ENCODE results near the gene EPHB1.

EPHB1 gene

DNA sequence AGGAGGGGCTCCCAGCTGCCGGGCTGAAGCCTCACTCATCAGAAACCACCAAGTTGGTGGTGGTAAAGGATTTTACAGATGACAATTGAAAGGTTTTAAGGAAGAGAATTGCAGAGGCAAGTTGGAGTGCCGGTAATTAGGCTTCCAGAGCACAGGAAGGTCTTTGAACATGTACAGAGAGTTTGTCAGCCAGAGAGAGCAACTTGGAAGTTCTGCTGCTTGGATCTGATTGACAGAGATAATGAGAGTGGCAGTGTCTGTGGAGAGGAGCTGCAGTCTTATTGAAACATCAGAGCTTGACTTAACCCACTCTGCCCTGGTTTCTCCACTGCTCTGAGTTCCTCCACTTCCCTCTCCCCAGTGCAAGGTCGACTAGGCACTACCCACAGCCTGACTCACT, 448.6 kb downstream of the EPHB1 start:
- Histone ChIP-seq H3K4me2 (peak overlapping the region; percentile 52), H3K9me3 (no peaks in the 10 kb centered on the region), H3K4me3 (no peak overlapping the region), H3K36me3 (no peaks in the 10 kb centered on the region), H3K27me3 (no peaks in the 10 kb centered on the region), H3K9ac (no peak overlapping the region), H3K27ac (no peak overlapping the region), H4K20me1 (no peaks in the 10 kb centered on the region), H3K4me1 (peaks cover 14% of the 10 kb centered on the region)
- no peak for TF ChIP-seq Cebpa-rat (IDR thresholded peaks at IDR 0.05)

DNA sequence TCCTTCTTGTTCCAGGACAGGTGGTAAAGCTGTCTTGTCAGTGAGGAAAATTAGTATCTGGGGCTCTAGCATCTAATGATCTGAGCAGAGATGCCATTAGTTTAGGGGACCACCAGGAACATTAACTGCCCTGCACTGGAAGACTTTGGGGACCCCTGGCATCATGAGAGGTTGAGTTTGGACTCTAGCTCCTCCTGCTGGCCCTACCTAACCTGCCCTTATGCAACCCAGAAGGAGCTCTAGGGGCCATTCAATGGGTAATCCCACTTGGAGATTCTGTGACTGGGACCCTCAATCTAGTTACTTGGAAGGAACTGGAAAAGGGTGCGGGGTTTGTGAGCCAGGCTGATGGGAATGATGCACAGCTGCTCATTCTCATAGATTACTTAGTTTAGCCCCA, 451.0 kb downstream of the EPHB1 start:
- no peaks in the 10 kb centered on the region for H4K20me1 ChIP-seq
- no peaks in the 10 kb centered on the region for H3K9me3 ChIP-seq
- no peak overlapping the region for H3K4me2 ChIP-seq
- TF ChIP-seq Cebpa-rat (IDR thresholded peaks at IDR 0.05), result no peak
- H3K36me3 ChIP-seq, result no peaks in the 10 kb centered on the region
- H3K27ac ChIP-seq, result no peak overlapping the region
- no peak overlapping the region for H3K9ac ChIP-seq
- H3K27me3 ChIP-seq, result no peaks in the 10 kb centered on the region
- no peak overlapping the region for H3K4me3 ChIP-seq
- peaks cover 28% of the 10 kb centered on the region for H3K4me1 ChIP-seq

DNA sequence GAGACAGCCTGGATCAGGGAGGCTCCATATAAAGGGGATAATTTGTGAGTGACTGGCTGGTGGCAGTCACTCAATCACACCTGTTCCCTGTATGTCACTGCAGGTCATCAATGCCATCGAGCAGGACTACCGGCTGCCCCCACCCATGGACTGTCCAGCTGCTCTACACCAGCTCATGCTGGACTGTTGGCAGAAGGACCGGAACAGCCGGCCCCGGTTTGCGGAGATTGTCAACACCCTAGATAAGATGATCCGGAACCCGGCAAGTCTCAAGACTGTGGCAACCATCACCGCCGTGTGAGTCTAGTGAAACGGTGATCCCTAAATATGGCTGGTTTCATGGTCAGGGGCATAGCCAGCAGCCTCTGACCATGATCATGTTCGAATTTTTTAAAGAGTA, 453.2 kb downstream of the EPHB1 start:
- Histone ChIP-seq H3K9ac (no peak overlapping the region), H3K4me1 (peaks cover 31% of the 10 kb centered on the region), H3K27me3 (no peaks in the 10 kb centered on the region), H3K36me3 (no peaks in the 10 kb centered on the region), H3K4me3 (no peak overlapping the region), H4K20me1 (no peaks in the 10 kb centered on the region), H3K27ac (no peak overlapping the region), H3K4me2 (no peak overlapping the region), H3K9me3 (no peaks in the 10 kb centered on the region)
- TF ChIP-seq Cebpa-rat (IDR thresholded peaks at IDR 0.05), result no peak

DNA sequence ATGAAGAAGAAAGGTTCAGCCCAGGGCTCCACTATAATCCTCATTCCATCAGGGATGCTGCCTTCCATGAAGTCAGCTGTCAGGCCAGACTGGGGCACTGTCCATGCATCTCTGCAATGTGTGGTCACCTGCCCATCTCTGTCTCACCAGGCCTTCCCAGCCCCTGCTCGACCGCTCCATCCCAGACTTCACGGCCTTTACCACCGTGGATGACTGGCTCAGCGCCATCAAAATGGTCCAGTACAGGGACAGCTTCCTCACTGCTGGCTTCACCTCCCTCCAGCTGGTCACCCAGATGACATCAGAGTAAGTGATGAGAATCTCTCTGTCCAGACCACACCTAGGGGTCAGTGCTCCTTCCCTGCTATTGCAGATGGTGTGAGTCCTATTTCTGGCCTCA, 454.1 kb downstream of the EPHB1 start:
- Histone ChIP-seq H3K9me3 (no peaks in the 10 kb centered on the region), H3K27ac (no peak overlapping the region)
- TF ChIP-seq Cebpa-rat (IDR thresholded peaks at IDR 0.05), result no peak

DNA sequence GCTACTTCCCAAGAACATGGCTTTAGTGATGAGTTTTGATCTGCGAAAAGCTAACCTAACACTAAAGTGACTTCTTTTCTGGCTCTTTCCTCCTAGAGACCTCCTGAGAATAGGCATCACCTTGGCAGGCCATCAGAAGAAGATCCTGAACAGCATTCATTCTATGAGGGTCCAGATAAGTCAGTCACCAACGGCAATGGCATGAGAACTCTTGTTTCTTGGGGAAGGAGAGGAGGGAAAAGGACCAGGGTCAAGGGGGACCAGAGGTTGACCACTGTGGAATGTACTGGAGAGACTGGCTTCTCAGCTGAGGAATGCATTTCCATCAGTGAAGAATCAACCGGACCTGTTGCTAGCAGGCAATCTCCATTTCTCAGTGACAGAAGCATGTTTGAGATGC, 463.9 kb downstream of the EPHB1 start:
- H4K20me1 ChIP-seq, result no peaks in the 10 kb centered on the region
- H3K9me3 ChIP-seq, result no peaks in the 10 kb centered on the region
- H3K4me2 ChIP-seq, result no peak overlapping the region
- no peak for TF ChIP-seq Cebpa-rat (IDR thresholded peaks at IDR 0.05)
- H3K27me3 ChIP-seq, result no peaks in the 10 kb centered on the region
- no peak overlapping the region for H3K27ac ChIP-seq
- H3K36me3 ChIP-seq, result no peaks in the 10 kb centered on the region
- no peaks in the 10 kb centered on the region for H3K4me1 ChIP-seq
- H3K9ac ChIP-seq, result no peak overlapping the region
- H3K4me3 ChIP-seq, result no peak overlapping the region

More for the DNA sequence above, 454.1 kb downstream of the EPHB1 start:
- Histone ChIP-seq H3K36me3 (no peaks in the 10 kb centered on the region), H3K27me3 (no peaks in the 10 kb centered on the region), H3K4me3 (no peak overlapping the region), H3K4me1 (peaks cover 22% of the 10 kb centered on the region), H4K20me1 (no peaks in the 10 kb centered on the region), H3K4me2 (no peak overlapping the region), H3K9ac (no peak overlapping the region)

DNA sequence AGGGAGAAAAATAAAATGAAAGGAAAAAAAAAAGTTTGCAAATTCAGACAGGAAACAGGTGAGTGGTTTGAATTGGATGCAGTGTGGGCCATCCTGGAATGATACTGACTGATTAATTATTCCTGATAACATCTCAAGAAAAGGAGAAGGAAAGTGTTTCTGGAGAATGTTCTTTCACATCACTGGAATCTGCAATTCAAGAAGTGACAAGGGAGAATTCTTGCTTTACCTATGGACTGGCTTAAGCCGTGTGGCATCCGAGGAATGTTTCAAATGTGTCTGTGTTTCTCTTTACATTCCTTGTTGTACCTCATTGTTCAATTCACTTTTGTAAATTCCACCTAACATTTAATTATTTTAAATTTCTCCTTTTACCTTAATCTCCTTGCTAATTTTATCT, 465.0 kb downstream of the EPHB1 start:
- no peaks in the 10 kb centered on the region for H4K20me1 ChIP-seq
- no peak overlapping the region for H3K4me3 ChIP-seq
- no peak overlapping the region for H3K27ac ChIP-seq
- no peaks in the 10 kb centered on the region for H3K9me3 ChIP-seq
- no peaks in the 10 kb centered on the region for H3K36me3 ChIP-seq
- TF ChIP-seq Cebpa-rat (IDR thresholded peaks at IDR 0.05), result no peak
- no peak overlapping the region for H3K9ac ChIP-seq
- no peak overlapping the region for H3K4me2 ChIP-seq
- H3K4me1 ChIP-seq, result no peaks in the 10 kb centered on the region
- H3K27me3 ChIP-seq, result no peaks in the 10 kb centered on the region

DNA sequence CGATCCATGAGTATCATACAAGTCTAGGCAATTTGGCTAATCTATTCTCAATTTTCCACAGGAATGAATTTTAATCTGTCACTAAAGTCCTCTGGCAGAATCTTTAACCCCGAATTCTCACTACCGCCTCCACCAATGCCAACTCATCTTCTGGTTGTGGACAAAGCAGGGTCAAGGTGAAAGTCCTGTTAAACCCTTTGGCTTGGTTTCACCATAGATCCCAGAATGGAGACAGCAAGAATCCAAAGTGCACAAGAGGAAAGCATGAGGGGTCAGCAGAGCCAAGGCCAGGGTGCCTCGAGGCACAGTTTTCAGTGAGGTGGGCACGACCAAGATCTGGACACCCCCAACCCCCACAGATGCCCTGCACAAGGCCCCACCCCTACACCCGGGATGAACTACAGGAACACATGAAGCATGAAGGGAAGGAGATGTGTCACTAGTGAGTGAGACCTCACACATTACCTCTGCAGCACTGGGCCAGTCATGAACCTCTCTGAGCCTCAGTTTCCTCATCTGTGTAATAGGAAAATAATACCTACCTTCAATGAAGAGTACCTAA, 466.2 kb downstream of the EPHB1 start:
- H3K9ac ChIP-seq, result no peak overlapping the region
- no peak overlapping the region for H3K27ac ChIP-seq
- no peaks in the 10 kb centered on the region for H3K4me1 ChIP-seq
- no peaks in the 10 kb centered on the region for H3K27me3 ChIP-seq
- no peaks in the 10 kb centered on the region for H4K20me1 ChIP-seq
- TF ChIP-seq Cebpa-rat (IDR thresholded peaks at IDR 0.05), result no peak
- no peak overlapping the region for H3K4me3 ChIP-seq
- no peaks in the 10 kb centered on the region for H3K36me3 ChIP-seq
- H3K9me3 ChIP-seq, result no peaks in the 10 kb centered on the region
- H3K4me2 ChIP-seq, result no peak overlapping the region

DNA sequence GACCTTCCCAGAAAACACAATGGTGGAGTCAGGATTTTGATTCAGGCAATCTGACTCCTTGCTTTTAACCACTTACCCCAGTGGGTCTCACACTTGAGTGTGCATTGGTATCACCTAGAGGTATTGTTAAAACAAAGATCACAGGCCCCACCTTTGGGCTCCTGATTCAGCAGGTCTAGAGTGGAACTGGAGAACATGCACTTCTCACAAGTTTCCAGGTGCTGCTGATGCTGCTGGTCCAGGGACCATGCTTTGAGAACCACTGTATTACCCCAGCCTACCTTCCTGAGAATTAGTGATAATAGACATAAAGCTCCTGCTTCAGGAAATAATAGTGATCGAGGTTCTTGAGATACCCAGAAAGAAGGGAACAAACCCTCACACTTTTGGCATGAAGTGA, 466.9 kb downstream of the EPHB1 start:
- no peaks in the 10 kb centered on the region for H4K20me1 ChIP-seq
- TF ChIP-seq Cebpa-rat (IDR thresholded peaks at IDR 0.05), result no peak
- no peaks in the 10 kb centered on the region for H3K36me3 ChIP-seq
- no peak overlapping the region for H3K27ac ChIP-seq
- H3K4me3 ChIP-seq, result no peak overlapping the region
- no peaks in the 10 kb centered on the region for H3K27me3 ChIP-seq
- no peaks in the 10 kb centered on the region for H3K4me1 ChIP-seq
- no peaks in the 10 kb centered on the region for H3K9me3 ChIP-seq
- no peak overlapping the region for H3K9ac ChIP-seq
- H3K4me2 ChIP-seq, result no peak overlapping the region

DNA sequence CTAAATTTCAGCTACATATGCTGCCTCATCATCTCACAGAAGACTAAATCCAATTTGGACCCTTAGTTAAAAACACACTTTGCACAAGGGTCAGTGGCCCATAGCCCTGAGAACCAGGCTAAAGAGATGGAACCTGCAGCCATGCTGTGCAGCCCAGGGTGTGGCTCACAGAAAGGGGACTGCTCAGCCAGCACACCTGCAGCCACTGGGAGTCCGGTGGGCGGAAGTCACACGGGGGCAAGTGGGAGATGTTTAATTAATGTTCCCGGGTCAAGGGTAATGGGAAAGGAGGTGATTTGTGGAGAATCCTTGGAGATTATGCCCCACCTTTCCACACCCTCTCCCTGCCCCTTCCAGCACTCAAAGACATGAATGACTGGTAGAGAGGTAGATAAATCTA, 467.4 kb downstream of the EPHB1 start:
- no peak overlapping the region for H3K4me3 ChIP-seq
- no peaks in the 10 kb centered on the region for H3K36me3 ChIP-seq
- H3K9me3 ChIP-seq, result no peaks in the 10 kb centered on the region
- H3K9ac ChIP-seq, result no peak overlapping the region
- no peak overlapping the region for H3K4me2 ChIP-seq
- H3K27ac ChIP-seq, result no peak overlapping the region
- TF ChIP-seq Cebpa-rat (IDR thresholded peaks at IDR 0.05), result no peak
- no peaks in the 10 kb centered on the region for H3K27me3 ChIP-seq
- H3K4me1 ChIP-seq, result no peaks in the 10 kb centered on the region
- H4K20me1 ChIP-seq, result no peaks in the 10 kb centered on the region

DNA sequence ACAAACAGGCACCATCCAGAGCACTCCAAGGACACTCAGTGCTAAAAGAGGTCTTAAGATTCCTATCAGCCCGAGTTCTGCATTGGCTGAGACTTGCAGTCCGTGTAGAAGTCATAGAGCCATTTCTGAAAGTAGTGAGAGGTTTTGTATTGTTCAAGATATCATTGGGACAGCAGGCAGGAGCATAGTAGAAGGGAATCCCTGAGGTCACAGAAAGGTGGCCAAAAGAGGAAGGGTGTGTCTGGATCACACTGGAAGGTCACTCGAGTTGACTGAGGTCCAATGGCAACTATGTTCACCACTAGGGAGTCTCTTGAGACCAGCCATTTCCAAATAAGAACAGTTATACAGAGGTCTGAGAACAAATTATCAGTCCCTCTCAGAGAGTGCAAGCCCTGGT, 468.3 kb downstream of the EPHB1 start:
- H4K20me1 ChIP-seq, result no peaks in the 10 kb centered on the region
- H3K27ac ChIP-seq, result no peak overlapping the region
- no peaks in the 10 kb centered on the region for H3K9me3 ChIP-seq
- no peak for TF ChIP-seq Cebpa-rat (IDR thresholded peaks at IDR 0.05)
- no peaks in the 10 kb centered on the region for H3K27me3 ChIP-seq
- no peak overlapping the region for H3K4me3 ChIP-seq
- no peak overlapping the region for H3K9ac ChIP-seq
- no peak overlapping the region for H3K4me2 ChIP-seq
- no peaks in the 10 kb centered on the region for H3K36me3 ChIP-seq
- no peaks in the 10 kb centered on the region for H3K4me1 ChIP-seq

DNA sequence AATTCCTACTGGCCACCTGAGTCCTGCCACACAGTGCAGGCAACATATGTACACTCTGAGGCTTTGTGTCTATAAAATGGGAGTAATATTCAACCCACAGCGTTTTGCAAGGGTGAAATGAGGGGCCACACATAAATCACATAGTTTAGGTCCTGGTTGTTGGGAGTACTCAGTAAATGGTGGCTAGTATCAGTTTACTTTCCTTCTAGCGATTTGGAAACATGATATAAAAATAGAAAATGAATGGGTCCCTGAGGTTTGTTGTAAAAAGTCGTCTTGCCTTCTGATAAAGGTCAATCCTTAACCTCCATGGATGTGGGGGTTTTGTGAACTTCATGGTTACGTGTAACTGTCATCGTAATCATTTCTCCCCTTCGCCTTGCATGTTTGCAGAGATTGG, 472.4 kb downstream of the EPHB1 start:
- H3K4me1 ChIP-seq, result peaks cover 13% of the 10 kb centered on the region
- H3K9ac ChIP-seq, result no peak overlapping the region
- H3K36me3 ChIP-seq, result no peaks in the 10 kb centered on the region
- H3K27ac ChIP-seq, result no peak overlapping the region
- no peaks in the 10 kb centered on the region for H4K20me1 ChIP-seq
- TF ChIP-seq Cebpa-rat (IDR thresholded peaks at IDR 0.05), result no peak
- H3K4me3 ChIP-seq, result no peak overlapping the region
- no peak overlapping the region for H3K4me2 ChIP-seq
- no peaks in the 10 kb centered on the region for H3K27me3 ChIP-seq
- no peaks in the 10 kb centered on the region for H3K9me3 ChIP-seq

Measured in BLaER1 (cell line).